Adrenal gland (tissue), 12 donors: ENCODE data around the gene IL17A. TPM values are rescaled to one million over a fixed set of nuclear protein-coding genes. Genes with fewer than 3 reads are reported as not detected.

Experiments
- DNase-seq, 7 donors: peaks; one replicate each; pipeline ENCODE4 v3.0.0-alpha.2; 2019 to 2020
- H3K27ac ChIP-seq, 5 donors: fragments of 200-600 bp; sonication (generic) in 4 of 5; 1 replicate in 3 of 5; 2 replicates in 2 of 5; pipeline versions ENCODE4 v1.5.1 to v1.8.0; 2016 to 2020; ENCODE audit warnings: mild to moderate bottlenecking in 1 of 5
- H3K27me3 ChIP-seq: fragments of 200-600 bp; 2 replicates; pipeline ENCODE4 v1.8.0; 2021
- H3K36me3 ChIP-seq, 2 donors: fragments of 200-600 bp; replicated peaks in 1 of 2; 1 replicate in 1 of 2; 2 replicates in 1 of 2; pipeline versions ENCODE4 v1.5.1 to v1.8.0; 2018 to 2022
- H3K4me1 ChIP-seq, 2 donors: fragments of 200-600 bp; replicated peaks in 1 of 2; 1 replicate in 1 of 2; 2 replicates in 1 of 2; pipeline versions ENCODE4 v1.5.1 to v1.8.0; 2018 to 2021
- H3K4me3 ChIP-seq, 4 donors: fragments of 200-600 bp; sonication (generic) in 3 of 4; one replicate each; pipeline ENCODE4 v1.5.1; 2016 to 2018
- H3K9me3 ChIP-seq, 3 donors: fragments of 200-600 bp; sonication (generic) in 1 of 3; replicated peaks in 1 of 3; 1 replicate in 2 of 3; 2 replicates in 1 of 3; pipeline versions ENCODE4 v1.5.1 to v1.8.0; 2016 to 2021
- CTCF ChIP-seq, 6 experiments: fragments of 450-650 bp in 4 of 6; fragments of 200-600 bp in 2 of 6; sonication (generic) in 1 of 6; IDR thresholded peaks; 1 replicate in 5 of 6; 2 replicates in 1 of 6; pipeline versions ENCODE4 v1.5.1 to v1.8.0; 2016 to 2021; ENCODE audit warnings: antibody characterized with exemption in 6 of 6, mild to moderate bottlenecking in 2 of 6, moderate library complexity in 1 of 6
- POLR2A ChIP-seq, 2 donors: fragments of 450-650 bp; IDR thresholded peaks; one replicate each; pipeline ENCODE4 v1.6.1; 2017; ENCODE audit warnings: antibody characterized with exemption in 2 of 2, mild to moderate bottlenecking in 2 of 2, moderate library complexity in 1 of 2
- WGBS, 4 donors: extraction: QIAGEN DNeasy Blood & Tissue Kit in 2 of 4; methylation state at CpG; one replicate each; pipeline versions ENCODE4 v1.1.5 to v1.1.7; 2013 to 2017; 5-methylcytosine and 5-hydroxymethylcytosine counted together
- intact Hi-C, 2 donors: fragments of 100-400 bp; cut with DNase I; formaldehyde crosslinking; loops; one replicate each; pipeline versions ENCODE4 v1.14.1 to v1.15.0; 2022 to 2023
- polyA plus RNA-seq, 3 donors: library from polyadenylated mRNA; stranded (reverse); fragments of 200-250 nt in 2 of 3; fragments of 350-450 nt in 1 of 3; fragmentation: Illumina TruSeq in 1 of 3; extraction: RNeasy Lipid Tissue Mini Kit (QIAGEN cat#74804) in 1 of 3; gene quantifications; one replicate each; pipeline ENCODE4 v1.2.3, GENCODE V29; 2013 to 2014
- total RNA-seq, 9 donors: library from RNA; depleted of rRNA in 4 of 9; stranded (reverse); fragments of >200 nt in 4 of 9; fragments of 120-200 nt in 1 of 9; fragmentation: NEBNext Ultra II Directional in 1 of 9; extraction: Animal tissue kit (Norgen Biotek cat#: 25700) in 1 of 9; gene quantifications; one replicate each; pipeline versions ENCODE4 v1.1.0 to v1.2.4, GENCODE V29; 2013 to 2023
- donor health status: healthy with polysubstance abuse.
- donor health status: Bipolar disorder and iron deficiency.
- donor health status: DM: yes; HTN: yes; CAD: no.
- donor health status: DM: no; HTN: no; CAD: no.
- donor health status: DM: no; HTN: no; CAD: no.
- donor health status: DM: yes; HTN: yes; CAD: no.

IL17A gene
- total and polyA plus RNA-seq, 12 donors: not detected

- H3K27ac ChIP-seq: no peak overlapping the region
- 42 to 56% (median 51%) methylated on average over 5 to 7 of the region's 7 CpGs for WGBS, 4 donors
- no peak for TF ChIP-seq POLR2A (IDR thresholded peaks at IDR 0.05)
- no peak for TF ChIP-seq CTCF (IDR thresholded peaks at IDR 0.05)
- H3K9me3 ChIP-seq: no peaks in the 10 kb centered on the region
- H3K36me3 ChIP-seq: no peaks in the 10 kb centered on the region
- no peaks in the 10 kb centered on the region for H3K27me3 ChIP-seq
- no peak overlapping the region for H3K4me3 ChIP-seq
- DNase-seq: no peak
- no peaks in the 10 kb centered on the region for H3K4me1 ChIP-seq
- intact Hi-C loops: no loop called here
These were observed 33.4 kb upstream of the IL17A start for GRCh38 chr6:52152711-52153160.

GRCh38 chr6:52154381-52154780 lies 31.8 kb upstream of the IL17A start:
- DNase-seq: no peak
- intact Hi-C loops: no loop called here
- Histone ChIP-seq H3K27ac (no peak overlapping the region), H3K4me3 (no peak overlapping the region), H3K27me3 (no peaks in the 10 kb centered on the region), H3K4me1 (no peaks in the 10 kb centered on the region), H3K9me3 (no peaks in the 10 kb centered on the region), H3K36me3 (no peaks in the 10 kb centered on the region)
- 44 to 58% (median 51%) methylated on average over 3 of the region's 3 CpGs for WGBS, 4 donors
- TF ChIP-seq POLR2A (IDR thresholded peaks at IDR 0.05) (no peak), CTCF (IDR thresholded peaks at IDR 0.05) (no peak)

GRCh38 chr6:52155791-52156576 lies 30.2 kb upstream of the IL17A start:
- TF ChIP-seq POLR2A (IDR thresholded peaks at IDR 0.05): no peak
- no peak for TF ChIP-seq CTCF (IDR thresholded peaks at IDR 0.05)
- 35 to 54% (median 47%) methylated on average over 7 of the region's 7 CpGs for WGBS, 4 donors
- intact Hi-C loops: no loop called here
- no peak overlapping the region for H3K27ac ChIP-seq
- H3K4me3 ChIP-seq: no peak overlapping the region
- H3K36me3 ChIP-seq: no peaks in the 10 kb centered on the region
- no peaks in the 10 kb centered on the region for H3K4me1 ChIP-seq
- H3K9me3 ChIP-seq: no peaks in the 10 kb centered on the region
- H3K27me3 ChIP-seq: no peaks in the 10 kb centered on the region
- no peak for DNase-seq

DNA sequence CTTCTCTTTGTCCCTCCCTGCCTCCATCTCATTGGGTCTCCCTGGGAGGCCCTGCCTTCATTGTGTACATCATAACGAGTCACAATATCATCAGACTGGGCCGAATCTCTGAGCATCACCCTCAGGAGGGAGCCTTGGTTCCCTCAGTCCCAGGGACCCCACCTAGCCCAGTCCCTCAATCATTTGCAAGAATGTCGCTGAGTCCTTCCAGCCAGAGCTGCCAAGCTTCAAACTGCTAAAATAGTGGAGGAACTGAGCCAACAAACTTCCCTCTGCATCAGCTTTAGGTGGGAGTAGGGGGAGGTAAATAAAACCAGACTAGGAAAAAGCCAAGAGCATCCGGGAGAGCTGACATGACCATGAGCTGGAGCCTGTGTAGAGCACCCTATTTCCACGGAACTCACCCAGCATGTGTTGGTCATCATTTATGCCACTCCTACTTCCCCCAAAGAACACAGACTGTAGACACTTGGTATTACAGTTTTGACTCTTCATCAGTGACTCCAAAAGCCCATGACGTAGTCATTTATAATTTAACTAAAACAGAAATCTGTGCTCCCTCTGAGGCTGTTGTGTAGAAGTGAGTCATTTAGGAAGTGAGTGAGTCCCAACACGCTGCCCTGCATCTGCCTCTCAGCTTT lies 28.8 kb upstream of the IL17A start:
- no peak for DNase-seq
- H3K27ac ChIP-seq: no peak overlapping the region
- TF ChIP-seq CTCF (IDR thresholded peaks at IDR 0.05) (no peak), POLR2A (IDR thresholded peaks at IDR 0.05) (no peak)
- no peak overlapping the region for H3K4me3 ChIP-seq
- H3K27me3 ChIP-seq: no peaks in the 10 kb centered on the region
- 47 to 63% (median 59%) methylated on average over 7 of the region's 7 CpGs for WGBS, 4 donors
- intact Hi-C loops: no loop called here
- H3K9me3 ChIP-seq: no peaks in the 10 kb centered on the region
- no peaks in the 10 kb centered on the region for H3K36me3 ChIP-seq
- no peaks in the 10 kb centered on the region for H3K4me1 ChIP-seq
